Measurements from ENCODE around the gene RAB11B. TPM values are rescaled to one million over a fixed set of nuclear protein-coding genes. Genes with fewer than 3 reads are reported as not detected.

The RAB11B gene
- total and polyA plus RNA-seq, 8 donors: 47.7 to 116 (median 79.4) TPM

GRCh38 chr19:8398311-8398771, 8.2 kb downstream of the RAB11B start:
- peak overlapping the region in 1 of 5 donors; percentile 14 for H3K27ac ChIP-seq
- H3K36me3 ChIP-seq: peaks cover 35 to 54% (median 51%) of the 10 kb centered on the region in 4 donors
- no peak overlapping the region for H3K4me3 ChIP-seq
- peaks cover 35 to 53% (median 51%) of the 10 kb centered on the region in 4 donors for H3K4me1 ChIP-seq
- 30 to 68% (median 57%) methylated on average over 4 to 9 of the region's 9 CpGs for WGBS, 5 donors
- intact Hi-C loops (cut with DNase I; ENCODE audit: low total_unique reads): no loop called here
- DNase-seq: no peak
- no peaks in the 10 kb centered on the region for H3K27me3 ChIP-seq
- TF ChIP-seq POLR2AphosphoS5 (IDR thresholded peaks at IDR 0.05) (no peak), POLR2A (IDR thresholded peaks at IDR 0.05) (no peak), CTCF (IDR thresholded peaks at IDR 0.05) (no peak), EP300 (IDR thresholded peaks at IDR 0.05) (no peak)
- no peaks in the 10 kb centered on the region for H3K9me3 ChIP-seq

DNA sequence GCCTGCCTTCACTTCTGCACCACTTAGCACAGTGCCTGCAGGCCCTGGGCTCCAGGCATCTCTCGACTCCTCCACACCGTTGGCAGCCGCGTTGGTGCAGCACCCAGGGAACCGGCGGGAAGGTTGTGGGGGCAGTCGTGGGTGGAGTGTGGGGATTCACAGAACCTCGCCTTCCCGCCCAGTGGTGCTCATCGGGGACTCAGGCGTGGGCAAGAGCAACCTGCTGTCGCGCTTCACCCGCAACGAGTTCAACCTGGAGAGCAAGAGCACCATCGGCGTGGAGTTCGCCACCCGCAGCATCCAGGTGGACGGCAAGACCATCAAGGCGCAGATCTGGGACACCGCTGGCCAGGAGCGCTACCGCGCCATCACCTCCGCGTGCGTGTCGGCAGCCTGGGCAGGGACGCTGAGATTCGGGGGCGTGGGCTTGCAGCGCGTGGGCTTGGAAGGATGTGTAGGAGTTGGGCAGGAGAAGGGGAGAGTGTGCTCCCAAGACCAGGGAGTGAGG, 9.6 kb downstream of the RAB11B start:
- 91 to 95% (median 94%) methylated on average over 25 to 34 of the region's 34 CpGs for WGBS, 5 donors
- intact Hi-C loops (cut with DNase I; ENCODE audit: low total_unique reads): loop anchor here (10.0 kb wide), 1 partner anchor 105 kb away; the partner anchor contains the start of gene PRAM1
- no peaks in the 10 kb centered on the region for H3K27me3 ChIP-seq
- H3K36me3 ChIP-seq: peaks cover 48 to 68% (median 64%) of the 10 kb centered on the region in 4 donors
- no peak overlapping the region for H3K27ac ChIP-seq
- H3K4me1 ChIP-seq: peaks cover 21 to 39% (median 37%) of the 10 kb centered on the region in 4 donors
- DNase-seq: no peak
- no peak overlapping the region for H3K4me3 ChIP-seq
- H3K9me3 ChIP-seq: no peaks in the 10 kb centered on the region
- TF ChIP-seq POLR2A (IDR thresholded peaks at IDR 0.05): no peak
- no peak for TF ChIP-seq CTCF (IDR thresholded peaks at IDR 0.05)
- no peak for TF ChIP-seq EP300 (IDR thresholded peaks at IDR 0.05)
- no peak for TF ChIP-seq POLR2AphosphoS5 (IDR thresholded peaks at IDR 0.05)

GRCh38 chr19:8401981-8402411, 11.8 kb downstream of the RAB11B start:
- H3K4me1 ChIP-seq: peaks cover 6 to 16% (median 14%) of the 10 kb centered on the region in 4 donors
- peaks cover 56 to 83% (median 80%) of the 10 kb centered on the region in 4 donors for H3K36me3 ChIP-seq
- 84 to 94% (median 94%) methylated on average over 8 to 21 of the region's 21 CpGs for WGBS, 5 donors
- intact Hi-C loops (cut with DNase I; ENCODE audit: low total_unique reads): loop anchor here (10.0 kb wide), 1 partner anchor 103 kb away; the partner anchor contains the start of gene PRAM1
- no peaks in the 10 kb centered on the region for H3K27me3 ChIP-seq
- no peak overlapping the region for H3K27ac ChIP-seq
- no peaks in the 10 kb centered on the region for H3K9me3 ChIP-seq
- no peak overlapping the region for H3K4me3 ChIP-seq
- no peak for TF ChIP-seq CTCF (IDR thresholded peaks at IDR 0.05)
- TF ChIP-seq POLR2AphosphoS5 (IDR thresholded peaks at IDR 0.05): no peak
- no peak for TF ChIP-seq POLR2A (IDR thresholded peaks at IDR 0.05)
- TF ChIP-seq EP300 (IDR thresholded peaks at IDR 0.05): no peak
- no peak for DNase-seq

DNA sequence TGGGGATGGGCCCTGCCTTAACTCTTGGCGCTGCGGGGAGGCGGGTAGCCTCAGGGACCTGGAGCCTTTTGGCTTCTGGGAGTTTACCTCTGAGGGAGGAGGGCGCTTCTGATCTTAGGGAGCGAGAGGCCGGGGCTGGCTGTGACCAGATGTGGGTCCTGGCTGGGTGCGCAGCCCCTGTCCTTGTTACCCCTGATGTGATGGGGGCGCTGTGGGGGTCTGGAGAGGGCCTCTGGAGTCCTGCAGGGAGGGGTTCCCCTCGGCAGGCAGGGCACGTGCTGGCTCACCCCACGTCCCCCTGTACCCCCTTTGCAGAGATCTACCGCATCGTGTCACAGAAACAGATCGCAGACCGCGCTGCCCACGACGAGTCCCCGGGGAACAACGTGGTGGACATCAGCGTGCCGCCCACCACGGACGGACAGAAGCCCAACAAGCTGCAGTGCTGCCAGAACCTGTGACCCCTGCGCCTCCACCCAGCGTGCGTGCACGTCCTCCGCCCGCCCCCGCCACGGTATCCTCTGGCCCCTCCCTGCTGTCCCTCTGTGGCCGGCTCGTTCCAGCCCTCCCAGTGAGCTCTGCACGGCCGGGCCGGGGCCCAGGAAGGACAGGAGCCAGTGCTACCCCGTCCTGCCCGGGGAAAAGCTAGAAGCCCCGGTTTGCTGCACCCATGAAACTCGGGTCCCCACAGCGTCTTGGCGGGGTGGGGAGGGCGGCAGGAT, 13.1 kb downstream of the RAB11B start:
- TF ChIP-seq POLR2A (IDR thresholded peaks at IDR 0.05) (no peak), EP300 (IDR thresholded peaks at IDR 0.05) (no peak), POLR2AphosphoS5 (IDR thresholded peaks at IDR 0.05) (no peak), CTCF (IDR thresholded peaks at IDR 0.05) (no peak)
- WGBS, 5 donors: 87 to 94% (median 91%) methylated on average over 29 to 44 of the region's 44 CpGs
- Histone ChIP-seq H3K27me3 (no peaks in the 10 kb centered on the region), H3K4me3 (no peak overlapping the region), H3K9me3 (no peaks in the 10 kb centered on the region), H3K36me3 (peaks cover 56 to 80% (median 75%) of the 10 kb centered on the region in 4 donors), H3K27ac (no peak overlapping the region), H3K4me1 (peaks cover 0 to 5% (median 2%) of the 10 kb centered on the region in 4 donors)
- no peak for DNase-seq
- intact Hi-C loops (cut with DNase I; ENCODE audit: low total_unique reads): loop anchor here (10.0 kb wide), 1 partner anchor 102 kb away; the partner anchor contains the start of gene PRAM1

Measured in stomach (tissue), 9 donors.